GM21529 (cell line): ENCODE results near the gene CDK6.
A peak's percentile ranks its signal among the peaks of the same experiment; 100 is the strongest.

ENCODE experiments used
- ATAC-seq: cut with Tn5 transposase; IDR thresholded peaks from one replicate; pipeline ENCODE4 v1.9.1; 2021; ENCODE audit not compliant: unreplicated experiment

The CDK6 gene

DNA sequence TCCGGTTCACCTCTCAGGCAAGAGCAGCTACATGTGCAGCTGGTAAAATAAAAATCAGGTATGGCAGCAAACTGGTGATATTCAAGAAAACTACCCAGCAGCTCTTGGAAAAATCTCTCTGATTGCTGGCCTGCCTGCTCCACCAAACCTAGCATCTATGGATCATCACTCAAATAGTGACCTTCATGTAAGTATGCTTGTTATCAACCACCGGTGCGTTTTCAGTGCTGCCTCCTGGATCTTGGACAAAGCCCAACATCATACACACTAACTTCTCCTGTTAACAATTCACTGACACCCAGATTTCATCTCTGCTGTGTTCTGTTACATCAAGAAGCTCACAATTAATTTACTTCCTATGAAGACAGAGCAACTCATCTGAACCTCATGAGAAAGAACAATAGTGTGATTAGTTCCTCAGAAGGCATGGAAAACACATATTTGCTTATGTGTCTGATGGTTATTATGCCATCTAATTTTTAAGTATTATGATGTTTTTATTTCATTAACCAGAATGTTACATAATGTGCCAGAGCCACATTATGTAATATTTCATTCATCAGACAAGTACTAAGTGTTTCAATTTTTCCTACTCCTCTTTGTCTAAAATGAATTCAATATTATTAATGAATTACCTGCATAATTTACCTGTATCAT lies 8.8 kb downstream of the CDK6 start:
- no peak for ATAC-seq

- ATAC-seq = no peak
Measured at GRCh38 chr7:92826258-92826938, 10.0 kb downstream of the CDK6 start.

- no peak for ATAC-seq
Measured at GRCh38 chr7:92824901-92825480, 11.4 kb downstream of the CDK6 start.

- no peak for ATAC-seq
Measured at GRCh38 chr7:92824450-92824849, 11.9 kb downstream of the CDK6 start.

- ATAC-seq = no peak
Measured at GRCh38 chr7:92823042-92823441, 13.3 kb downstream of the CDK6 start.

- ATAC-seq = no peak
Measured at GRCh38 chr7:92820191-92820590, 16.2 kb downstream of the CDK6 start.

- no peak for ATAC-seq
Measured at GRCh38 chr7:92817398-92817797, 19.0 kb downstream of the CDK6 start.

DNA sequence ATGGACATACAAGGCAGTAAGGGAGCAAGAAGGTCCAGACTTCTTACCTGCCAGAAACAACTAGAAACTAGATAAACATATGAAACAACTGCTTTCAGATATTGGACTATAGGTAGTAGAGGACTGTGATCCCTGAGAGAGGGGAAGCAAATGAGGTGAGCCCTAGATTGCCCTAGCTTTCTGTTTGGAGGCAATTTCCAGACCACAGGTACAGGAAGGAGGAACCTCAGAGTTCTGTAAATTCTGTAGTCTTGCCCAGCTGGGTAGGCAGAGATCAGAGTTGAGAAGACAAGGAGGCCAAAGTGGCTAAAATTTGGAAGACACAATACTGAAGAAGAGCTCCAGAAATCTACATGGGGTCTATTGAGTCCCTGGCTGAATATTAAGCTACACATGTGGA lies 21.0 kb downstream of the CDK6 start:
- peak; percentile 31 for ATAC-seq

- peak; percentile 60 for ATAC-seq
Measured at GRCh38 chr7:92813390-92814024, 22.9 kb downstream of the CDK6 start.

- no peak for ATAC-seq
Measured at GRCh38 chr7:92811158-92811557, 25.2 kb downstream of the CDK6 start.

- ATAC-seq = peak; percentile 78
Measured at GRCh38 chr7:92809760-92810573, 26.4 kb downstream of the CDK6 start.

DNA sequence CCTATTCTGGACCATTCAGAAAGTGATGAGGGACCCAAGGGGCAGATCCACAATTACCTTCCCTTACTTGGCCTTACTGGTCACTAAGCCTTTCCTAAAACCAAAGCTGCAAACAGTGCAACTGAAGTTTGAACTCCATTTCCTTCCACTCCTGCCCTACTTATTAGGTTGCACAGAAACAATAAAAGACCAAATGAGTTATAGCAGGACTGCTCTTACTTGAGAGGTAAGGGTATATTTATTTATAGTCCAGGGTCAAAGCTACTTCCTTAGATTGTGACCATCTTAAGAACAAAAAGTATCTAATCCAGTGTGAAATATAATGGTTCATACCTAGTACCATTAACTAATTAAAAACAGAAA lies 27.0 kb downstream of the CDK6 start:
- peak; percentile 20 for ATAC-seq

GRCh38 chr7:92808635-92809034 lies 27.7 kb downstream of the CDK6 start:
- ATAC-seq = no peak

DNA sequence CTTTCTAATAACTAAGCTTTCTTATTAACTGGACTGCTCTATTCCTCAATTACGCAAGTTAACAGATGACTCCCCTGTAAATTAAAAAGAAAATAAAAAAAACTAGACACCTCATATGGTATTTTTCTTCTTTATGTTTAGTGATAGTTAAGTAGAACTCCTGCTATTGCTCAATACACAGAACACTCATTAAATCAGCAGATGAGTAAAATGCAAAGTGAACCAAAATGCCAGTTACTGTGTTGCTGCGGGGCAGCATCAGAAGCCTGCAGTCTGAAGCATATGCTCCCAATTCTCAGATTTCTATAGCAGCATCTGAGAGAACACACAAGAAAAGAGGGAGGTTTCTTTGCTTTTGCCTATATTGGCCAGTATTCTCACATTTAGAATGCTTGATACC lies 28.4 kb downstream of the CDK6 start:
- no peak for ATAC-seq

- ATAC-seq = no peak
Measured at GRCh38 chr7:92806496-92806895, 29.9 kb downstream of the CDK6 start.

DNA sequence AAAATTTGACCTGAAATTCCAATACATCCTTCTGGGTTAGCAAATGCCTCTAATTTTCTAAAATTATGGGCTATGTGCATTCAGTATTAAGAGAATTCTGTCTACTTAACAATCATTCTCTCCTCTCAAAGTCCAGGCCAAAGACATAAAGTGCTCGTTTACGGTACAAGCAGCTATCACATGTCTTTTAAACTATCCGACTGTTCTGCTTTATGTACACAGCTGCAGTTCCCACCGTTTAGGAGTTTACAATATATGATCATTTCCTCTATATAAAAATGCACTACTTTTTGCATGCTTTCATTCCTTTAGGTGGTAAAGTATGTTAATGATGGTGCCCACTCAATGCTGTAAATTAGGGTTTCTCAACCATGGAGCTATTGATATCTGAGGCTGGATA lies 34.0 kb downstream of the CDK6 start:
- no peak for ATAC-seq

GRCh38 chr7:92799446-92800211 lies 36.7 kb downstream of the CDK6 start:
- ATAC-seq = no peak

GRCh38 chr7:92798517-92799249 lies 37.7 kb downstream of the CDK6 start:
- ATAC-seq = no peak

DNA sequence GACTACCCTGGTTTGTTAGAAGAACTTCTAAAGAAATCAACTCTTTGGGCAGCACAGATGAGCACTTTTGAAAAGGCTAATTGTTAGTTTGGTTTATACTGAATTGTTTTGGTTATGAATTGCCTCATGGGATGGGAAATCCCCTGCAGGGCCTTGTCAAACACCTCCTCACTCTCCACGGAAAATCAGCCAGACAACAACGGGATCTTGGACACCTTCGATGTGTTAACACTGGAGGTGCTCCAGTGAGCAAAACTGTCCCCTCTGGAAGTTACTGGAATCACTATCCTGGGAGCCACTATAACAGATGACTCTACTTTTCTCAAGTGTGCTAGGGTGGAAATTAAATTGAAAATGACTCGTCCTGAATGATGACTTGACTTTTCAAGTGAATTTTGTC lies 38.7 kb downstream of the CDK6 start:
- peak; percentile 45 for ATAC-seq

DNA sequence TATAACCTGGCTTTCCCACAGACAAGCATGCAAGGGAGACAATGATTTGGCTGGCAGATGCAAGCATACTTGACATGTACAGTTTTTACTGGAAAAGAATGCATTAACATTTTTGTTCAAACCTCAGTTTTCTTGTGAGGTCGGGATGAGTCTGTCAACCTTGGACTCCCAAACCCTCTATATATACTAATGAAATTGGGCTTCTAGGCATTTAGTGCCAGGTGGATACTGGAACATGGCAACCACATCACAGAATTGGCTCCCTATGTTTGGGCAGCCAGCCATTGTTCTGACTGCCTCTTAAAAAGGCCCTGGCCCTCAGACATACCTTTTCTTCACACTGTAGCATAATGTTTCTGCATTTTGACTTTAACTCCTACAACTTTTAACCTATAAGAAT lies 39.1 kb downstream of the CDK6 start:
- peak; percentile 29 for ATAC-seq
